ENCODE measurements around the gene PUDP.

DNA sequence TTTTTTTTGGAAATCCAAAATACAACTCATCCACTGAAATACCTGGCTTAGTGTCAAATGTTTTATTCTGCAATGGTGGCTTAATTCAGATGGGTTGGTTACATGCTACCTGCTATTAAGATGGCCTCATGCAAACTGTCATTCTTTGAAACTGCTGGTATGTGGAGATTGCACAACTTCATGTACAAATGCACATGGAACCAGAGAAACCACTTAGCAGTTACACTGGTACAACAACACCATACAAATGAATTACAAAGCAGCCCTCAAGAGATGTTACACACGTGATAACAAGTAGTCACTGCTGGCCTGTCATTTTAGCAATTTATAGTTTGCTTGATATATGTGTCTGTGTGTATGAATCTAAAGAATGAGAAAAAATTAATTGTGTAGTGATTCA is 85.0 kb downstream of the PUDP start:
- TF ChIP-seq EZH2 (IDR thresholded peaks at IDR 0.05) (no peak), FOXP2 (optimal IDR thresholded peaks at IDR 0.05; ENCODE audit: control extremely low read depth, extremely low read length, insufficient read depth) (no peak), POLR2AphosphoS5 (IDR thresholded peaks at IDR 0.05; ENCODE audit: borderline replicate concordance, low read depth, low read length) (no peak)

All from SK-N-MC (cell line).